NCI-H524 treated with DMSO at 0.1 percent for 48 hours (cell line): Measurements from ENCODE around the gene CANX.

Source experiments
- DNase-seq: peaks from one replicate; lab custom pipeline; 2025; lab: John Stamatoyannopoulos, UW

CANX gene

DNA sequence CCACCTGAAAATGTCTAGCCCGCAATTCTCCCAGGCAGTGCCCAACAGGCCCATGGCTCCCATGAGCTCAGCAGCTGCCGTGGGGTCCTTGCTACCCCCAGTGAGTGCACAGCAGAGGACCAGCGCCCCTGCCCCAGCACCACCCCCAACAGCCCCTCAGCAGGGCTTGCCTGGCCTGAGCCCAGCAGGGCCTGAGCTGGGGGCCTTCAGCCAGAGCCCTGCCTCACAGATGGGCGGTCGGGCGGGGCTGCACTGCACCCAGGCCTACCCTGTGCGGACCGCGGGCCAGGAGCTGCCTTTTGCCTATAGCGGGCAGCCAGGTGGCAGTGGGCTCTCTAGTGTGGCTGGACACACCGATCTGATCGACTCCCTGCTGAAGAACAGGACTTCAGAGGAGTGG is 75.7 kb downstream of the CANX start:
- DNase-seq = no peak

DNA sequence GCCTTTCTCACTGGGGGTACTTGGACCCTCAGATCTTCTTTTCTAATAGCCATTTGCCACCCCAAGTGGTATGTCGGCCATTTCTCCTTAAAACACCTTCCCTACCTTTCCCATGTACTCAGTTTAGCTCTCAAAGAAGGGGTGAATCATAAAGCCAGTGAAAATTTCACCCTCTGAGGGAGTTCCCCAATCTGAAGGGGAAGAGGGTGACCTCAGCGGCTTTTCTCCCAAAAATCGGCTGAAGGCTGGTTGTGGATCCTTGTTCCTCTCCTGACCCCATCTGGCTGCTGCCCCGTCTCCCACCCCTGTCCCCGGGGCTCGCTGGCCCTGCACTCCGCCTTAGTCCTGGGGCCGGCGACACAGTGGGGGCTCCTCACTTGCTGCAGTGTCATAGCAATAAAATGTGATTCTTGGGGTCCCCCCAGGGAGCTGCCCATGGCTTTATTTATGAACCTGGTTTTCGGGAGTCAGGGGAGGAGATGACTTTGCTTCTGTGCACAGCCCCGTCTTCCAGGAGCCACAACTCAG is 77.7 kb downstream of the CANX start:
- DNase-seq = no peak

DNA sequence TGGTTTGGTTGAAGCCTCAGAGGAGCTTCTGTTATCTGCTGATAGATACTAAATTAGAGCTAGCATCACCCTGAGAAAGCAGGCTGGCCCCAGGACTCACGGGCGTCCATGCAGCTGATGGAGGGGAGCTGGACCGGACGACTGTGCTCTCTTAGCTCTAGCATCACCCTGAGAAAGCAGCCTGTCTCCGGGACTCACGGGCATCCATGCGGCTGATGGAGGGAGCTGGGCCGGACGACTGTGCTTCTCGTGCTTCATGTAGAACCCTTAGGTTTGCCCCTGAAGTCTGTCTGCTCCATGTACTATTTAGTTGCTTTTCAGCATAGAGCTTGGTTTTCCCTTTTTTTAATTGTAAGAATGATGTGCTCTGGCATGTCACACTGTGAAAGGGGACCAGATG is 78.7 kb downstream of the CANX start:
- DNase-seq = no peak

DNA sequence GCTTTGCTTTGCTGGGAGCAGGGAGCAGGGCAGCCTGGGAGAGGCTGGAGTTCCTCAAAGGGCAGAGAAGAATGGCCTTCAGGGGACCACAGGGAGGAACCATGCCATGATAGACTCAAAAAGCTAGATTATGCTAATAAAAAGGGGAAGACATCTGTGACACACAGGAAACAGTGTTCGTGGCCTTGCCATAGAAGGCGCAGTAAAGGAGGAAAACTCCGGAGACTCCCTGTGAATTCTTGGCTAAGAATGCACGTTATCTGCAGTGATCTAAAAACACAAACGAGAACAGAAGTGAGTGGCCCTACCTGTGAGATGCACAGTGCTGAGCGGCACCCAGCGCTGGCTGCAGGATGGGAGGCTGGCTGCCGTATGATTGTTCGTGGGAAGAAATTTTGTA is 79.1 kb downstream of the CANX start:
- no peak for DNase-seq

DNA sequence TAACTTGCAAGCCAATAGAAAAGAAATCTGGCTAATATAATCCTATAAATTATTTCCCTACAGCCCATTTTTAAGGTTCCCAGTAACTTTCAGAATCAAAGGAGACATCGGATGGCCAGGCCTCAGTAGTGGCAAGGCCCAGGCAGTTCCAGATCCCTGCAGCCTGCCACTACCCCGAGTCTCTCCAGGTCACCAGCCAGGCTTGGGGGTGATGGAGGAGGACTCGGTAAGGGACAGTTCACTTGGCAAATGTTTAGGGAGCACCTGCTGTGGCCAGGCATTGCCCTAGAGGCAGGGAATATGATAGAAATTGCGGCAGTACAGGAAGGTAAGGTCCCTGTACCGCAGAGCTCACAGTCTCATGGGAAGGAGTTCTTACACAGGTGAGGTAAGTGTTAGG is 79.8 kb downstream of the CANX start:
- DNase-seq = no peak

DNA sequence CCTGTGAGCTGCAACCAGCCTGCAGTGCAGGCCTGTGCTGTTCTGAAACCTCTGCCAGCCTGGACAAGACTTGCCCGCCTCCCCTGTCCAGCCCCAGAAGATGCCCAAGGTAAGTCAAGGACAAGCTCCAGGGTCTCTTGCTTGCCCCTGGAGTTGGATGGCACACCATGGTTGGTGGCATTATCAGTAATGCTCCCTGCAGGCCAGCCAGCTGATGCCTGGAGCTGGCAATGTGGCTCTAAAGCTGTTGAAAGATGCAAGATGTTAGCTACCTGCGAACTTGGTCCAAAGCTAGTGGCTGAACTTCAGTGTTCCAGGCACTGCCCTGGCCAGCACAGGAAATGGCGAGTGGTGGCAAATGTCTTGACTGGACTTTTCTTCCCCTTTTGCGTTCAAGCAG is 81.1 kb downstream of the CANX start:
- no peak for DNase-seq

DNA sequence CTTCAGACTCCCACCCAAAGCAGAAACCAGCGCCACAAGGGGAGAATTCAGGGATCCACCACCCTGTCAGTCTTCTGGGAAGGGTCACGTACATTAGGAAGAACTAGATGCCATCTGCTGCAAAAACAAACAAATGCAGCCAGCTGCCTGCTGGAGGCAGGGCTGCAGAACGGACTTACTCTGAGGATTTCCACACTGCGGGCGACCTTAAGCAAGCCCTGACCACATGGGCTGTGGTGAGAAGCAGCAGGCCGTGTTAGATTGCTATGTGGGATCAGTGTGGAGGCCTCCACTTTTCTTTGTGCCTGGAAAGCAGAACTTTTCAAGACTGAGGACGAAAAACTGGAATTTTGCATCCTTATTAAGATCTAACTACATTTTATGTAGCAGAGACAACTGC is 81.6 kb downstream of the CANX start:
- DNase-seq = no peak
